HG02610 (cell line): ENCODE measurements around the gene DZANK1.
"Not testable (repeated sequence)": the region's sequence is repeated elsewhere in the genome, so short reads cannot be mapped to it uniquely, and the experiment has no call there.

Experiments
- ATAC-seq: cut with Tn5 transposase; IDR thresholded peaks from one replicate; pipeline ENCODE4 v1.9.1; 2021; ENCODE audit warnings: mild to moderate bottlenecking, moderate library complexity; ENCODE audit not compliant: unreplicated experiment

The DZANK1 gene

GRCh38 chr20:18440403-18440802 is 26.4 kb downstream of the DZANK1 start:
- ATAC-seq: no peak

GRCh38 chr20:18436847-18437246 is 30.0 kb downstream of the DZANK1 start:
- ATAC-seq: no peak

GRCh38 chr20:18431206-18431605 is 35.6 kb downstream of the DZANK1 start:
- no peak for ATAC-seq

GRCh38 chr20:18430172-18430826 is 36.5 kb downstream of the DZANK1 start:
- ATAC-seq: no peak

GRCh38 chr20:18428490-18429173 is 38.2 kb downstream of the DZANK1 start:
- ATAC-seq: no peak

- ATAC-seq: no peak
Observed at GRCh38 chr20:18427214-18427613, 39.6 kb downstream of the DZANK1 start.

GRCh38 chr20:18421608-18422007 is 45.2 kb downstream of the DZANK1 start:
- no peak for ATAC-seq

GRCh38 chr20:18416486-18416885 is 50.3 kb downstream of the DZANK1 start:
- no peak for ATAC-seq

GRCh38 chr20:18414140-18414539 is 52.7 kb downstream of the DZANK1 start:
- no peak for ATAC-seq

- no peak for ATAC-seq
Observed at GRCh38 chr20:18412221-18412901, 54.5 kb downstream of the DZANK1 start.

GRCh38 chr20:18405826-18406225 is 61.0 kb downstream of the DZANK1 start:
- ATAC-seq: no peak

GRCh38 chr20:18404172-18404571 is 62.7 kb downstream of the DZANK1 start:
- no peak for ATAC-seq

- no peak for ATAC-seq
Observed at GRCh38 chr20:18403269-18403668, 63.6 kb downstream of the DZANK1 start.

- no peak for ATAC-seq
Observed at GRCh38 chr20:18401305-18401704, 65.5 kb downstream of the DZANK1 start.

GRCh38 chr20:18400460-18400859 is 66.4 kb downstream of the DZANK1 start:
- ATAC-seq: no peak

GRCh38 chr20:18398713-18399112 is 68.1 kb downstream of the DZANK1 start:
- ATAC-seq: not testable (repeated sequence)

GRCh38 chr20:18397030-18397429 is 69.8 kb downstream of the DZANK1 start:
- ATAC-seq: no peak

- no peak for ATAC-seq
Observed at GRCh38 chr20:18395544-18395943, 71.3 kb downstream of the DZANK1 start.

- no peak for ATAC-seq
Observed at GRCh38 chr20:18394363-18394762, 72.5 kb downstream of the DZANK1 start.

GRCh38 chr20:18391686-18392085 is 75.1 kb downstream of the DZANK1 start:
- no peak for ATAC-seq

- no peak for ATAC-seq
Observed at GRCh38 chr20:18390201-18390600, 76.6 kb downstream of the DZANK1 start.

- no peak for ATAC-seq
Observed at GRCh38 chr20:18388860-18389259, 78.0 kb downstream of the DZANK1 start.
